HepG2 (cell line): Measurements from ENCODE around the gene ITIH6. TPM values are rescaled to one million over a fixed set of nuclear protein-coding genes. Genes with fewer than 3 reads are reported as not detected.

Experiments
- ATAC-seq: fragments of 200-7000 bp; cut with Tn5 transposase; 3 replicates; pipeline ENCODE4 v1.9.1; 2020; ENCODE audit warnings: mild to moderate bottlenecking, moderate library complexity
- BruUV-seq: library from RNA; stranded (reverse); fragments of 400-500 nt; replicated peaks from 2 replicates; lab custom pipeline; 2021; lab: Mats Ljungman, UMichigan
- CTCF ChIA-PET: fragments of 300-600 bp; formaldehyde crosslinking; extraction: SDS; loops from one replicate; lab custom pipeline; 2021; ENCODE audit warnings: low total read pairs, inconsistent platforms, low intra/inter-chr PET ratio; lab: Yijun Ruan, JAX
- POLR2A ChIA-PET: fragments of 350-600 bp; sonication (Branson Sonifier 250); formaldehyde crosslinking; loops from one replicate; lab custom pipeline; 2020; ENCODE audit warnings: antibody characterized with exemption, inconsistent platforms; lab: Yijun Ruan, JAX
- DNase-seq: peaks from one replicate; pipeline ENCODE4 v3.0.0-alpha.2; 2015; ENCODE audit warnings: low spot score
- FAIRE-seq: peaks from 3 replicates; lab custom pipeline; 2011; peaks lifted over from hg19 to GRCh38; lab: Jason Lieb, UNC
- H2AFZ ChIP-seq: one replicate; pipeline ENCODE4 v1.6.1; 2011; ENCODE audit warnings: low read length, inconsistent platforms
- H3K27ac ChIP-seq: fragments of 300-600 bp; 3 replicates; pipeline ENCODE4 v1.8.0; 2011; ENCODE audit warnings: mixed run types, mild to moderate bottlenecking, mixed read lengths, low read length, inconsistent platforms; ENCODE audit not compliant: insufficient read depth; ENCODE audit errors: extremely low read length
- H3K27me3 ChIP-seq, 2 experiments: fragments of 200-600 bp in 1 of 2; 2 replicates in 1 of 2; 3 replicates in 1 of 2; pipeline versions ENCODE4 v1.6.0 to v1.8.0; 2011; ENCODE audit warnings: low read length in 2 of 2, mild to moderate bottlenecking in 2 of 2, moderate library complexity in 2 of 2, inconsistent platforms in 1 of 2; ENCODE audit not compliant: insufficient read depth in 2 of 2, control insufficient read depth in 1 of 2
- H3K36me3 ChIP-seq, 2 experiments: fragments of 200-600 bp in 1 of 2; replicated peaks in 1 of 2; 2 replicates in 1 of 2; 3 replicates in 1 of 2; pipeline versions ENCODE4 v1.5.1 to v1.8.0; 2011; ENCODE audit warnings: low read length in 2 of 2, inconsistent platforms in 1 of 2; ENCODE audit not compliant: insufficient read depth in 2 of 2, control insufficient read depth in 1 of 2
- H3K4me1 ChIP-seq: 2 replicates; pipeline ENCODE4 v1.5.1; 2012; ENCODE audit warnings: low read length, inconsistent platforms; ENCODE audit not compliant: insufficient read depth
- H3K4me2 ChIP-seq: 2 replicates; pipeline ENCODE4 v1.6.0; 2011; ENCODE audit warnings: low read depth, low read length, inconsistent platforms
- H3K4me3 ChIP-seq, 3 experiments: fragments of 200-600 bp in 1 of 3; sonication (generic), shearing (Covaris generic) in 1 of 3; replicated peaks in 1 of 3; 2 replicates each; pipeline ENCODE4 v1.5.1; 2011 to 2016; ENCODE audit warnings: low read length in 3 of 3, inconsistent platforms in 2 of 3, low read depth in 2 of 3, mild to moderate bottlenecking in 2 of 3, control low read depth in 1 of 3, mixed read lengths in 1 of 3; ENCODE audit not compliant: insufficient read depth in 1 of 3
- H3K79me2 ChIP-seq: one replicate; pipeline ENCODE4 v1.6.1; 2011; ENCODE audit warnings: low read length, inconsistent platforms; ENCODE audit not compliant: insufficient read depth
- H3K9ac ChIP-seq: 2 replicates; pipeline ENCODE4 v1.6.0; 2011; ENCODE audit warnings: mild to moderate bottlenecking, low read depth, low read length, inconsistent platforms; ENCODE audit not compliant: insufficient read depth
- H3K9me3 ChIP-seq: 2 replicates; pipeline ENCODE4 v1.5.1; 2012; ENCODE audit warnings: mild to moderate bottlenecking, low read length
- H4K20me1 ChIP-seq: 2 replicates; pipeline ENCODE4 v1.6.0; 2011; ENCODE audit warnings: inconsistent platforms, mild to moderate bottlenecking, low read length, moderate library complexity; ENCODE audit not compliant: insufficient read depth
- CTCF ChIP-seq: sonication (generic); formaldehyde crosslinking; IDR thresholded peaks from 2 replicates; pipeline ENCODE4 v1.5.0; 2020; ENCODE audit warnings: mild to moderate bottlenecking, missing genetic modification reagents, moderate library complexity
- GATAD2A ChIP-seq: IDR thresholded peaks from 2 replicates; pipeline ENCODE4 v1.6.1; 2016
- MNT ChIP-seq: fragments of 450-650 bp; IDR thresholded peaks from 2 replicates; pipeline ENCODE4 v1.6.1; 2016
- STAG1 ChIP-seq: sonication (generic); formaldehyde crosslinking; IDR thresholded peaks from 2 replicates; pipeline ENCODE4 v1.4.0; 2020; ENCODE audit warnings: missing genetic modification reagents
- WGBS: methylation state at CpG from one replicate; pipeline ENCODE4 v1.1.6; 2017; ENCODE audit warnings: low lambda C conversion rate; 5-methylcytosine and 5-hydroxymethylcytosine counted together
- in situ Hi-C: cut with HindIII; loops from 2 replicates; pipeline ENCODE4 v1.10.0; 2017; ENCODE audit warnings: low pct_unique_long_range_greater_than_20kb; ENCODE audit not compliant: extremely low pct_ligation_motif_present
- intact Hi-C: fragments of 100-400 bp; cut with micrococcal nuclease; formaldehyde crosslinking; loops from one replicate; pipeline ENCODE4 v1.10.0; 2022; ENCODE audit not compliant: unreplicated experiment
- polyA plus RNA-seq, 8 experiments: library from polyadenylated mRNA; depleted of rRNA in 3 of 8; stranded (reverse) in 7 of 8; unstranded in 1 of 8; fragments of >200 nt; fragmentation: Illumina TruSeq in 4 of 8; extraction: Trizol in 4 of 8; gene quantifications; 2 replicates each; pipeline versions ENCODE4 v1.2.1 to v1.2.3, GENCODE V29; 2011 to 2016; ENCODE audit warnings: low read depth in 4 of 8, missing spikeins in 1 of 8, mixed read lengths in 1 of 8; ENCODE audit not compliant: insufficient read depth in 1 of 8
- total RNA-seq, 5 experiments: library from RNA; depleted of rRNA; stranded (reverse); fragments of >200 nt; fragmentation: Illumina TruSeq; extraction: Trizol; gene quantifications; 2 replicates each; pipeline ENCODE4 v1.2.3, GENCODE V29; 2016; ENCODE audit warnings: low read depth in 1 of 5

ITIH6 gene
- total and polyA plus RNA-seq, 2 of the 13 experiments (the other 11 are each of a cell fraction or from before 2014, with no cell fraction given): not detected

GRCh38 chrX:54785901-54786300, 12.2 kb downstream of the ITIH6 start:
- Histone ChIP-seq H3K27ac (no peak overlapping the region), H3K79me2 (no peaks in the 10 kb centered on the region), H3K9ac (no peak overlapping the region), H3K9me3 (no peaks in the 10 kb centered on the region), H3K27me3 (no peaks in the 10 kb centered on the region; a peak in 1 of 5 replicates), H3K4me2 (no peak overlapping the region), H3K4me3 (no peak overlapping the region), H3K36me3 (no peaks in the 10 kb centered on the region), H4K20me1 (no peaks in the 10 kb centered on the region), H2AFZ (no peak overlapping the region), H3K4me1 (no peaks in the 10 kb centered on the region)
- ATAC-seq: peak; percentile 79
- in situ Hi-C loops (loop anchor here (10.0 kb wide), 1 partner anchor 141 kb away; no protein-coding TSS in a partner anchor), intact Hi-C loops (no loop called here)
- FAIRE-seq: peak; percentile 4
- BruUV-seq: no TSS peak
- peak; percentile 7 for DNase-seq
- ChIA-PET POLR2A (no interaction called here), CTCF (interaction anchor here (0.8 kb wide), 1 partner anchor 28 kb away, joined by 3 read pairs; no protein-coding TSS in a partner anchor)
- peak; percentile 46 for TF ChIP-seq CTCF (CRISPR knock-in tag)
- peak; percentile 42; the same call in 1 of the 2 replicates for TF ChIP-seq MNT
- no peak for TF ChIP-seq GATAD2A (CRISPR knock-in tag)
- peak; percentile 41 for TF ChIP-seq STAG1 (CRISPR knock-in tag)
- WGBS: 0% methylated on average over 2 of the region's 4 CpGs
